Measurements from ENCODE around the gene FGF12. TPM values are rescaled to one million over a fixed set of nuclear protein-coding genes. Genes with fewer than 3 reads are reported as not detected.

Gene FGF12
- total RNA-seq, 4 donors from 2014 or later: 0.42 to 1.5 (median 0.62) TPM

DNA sequence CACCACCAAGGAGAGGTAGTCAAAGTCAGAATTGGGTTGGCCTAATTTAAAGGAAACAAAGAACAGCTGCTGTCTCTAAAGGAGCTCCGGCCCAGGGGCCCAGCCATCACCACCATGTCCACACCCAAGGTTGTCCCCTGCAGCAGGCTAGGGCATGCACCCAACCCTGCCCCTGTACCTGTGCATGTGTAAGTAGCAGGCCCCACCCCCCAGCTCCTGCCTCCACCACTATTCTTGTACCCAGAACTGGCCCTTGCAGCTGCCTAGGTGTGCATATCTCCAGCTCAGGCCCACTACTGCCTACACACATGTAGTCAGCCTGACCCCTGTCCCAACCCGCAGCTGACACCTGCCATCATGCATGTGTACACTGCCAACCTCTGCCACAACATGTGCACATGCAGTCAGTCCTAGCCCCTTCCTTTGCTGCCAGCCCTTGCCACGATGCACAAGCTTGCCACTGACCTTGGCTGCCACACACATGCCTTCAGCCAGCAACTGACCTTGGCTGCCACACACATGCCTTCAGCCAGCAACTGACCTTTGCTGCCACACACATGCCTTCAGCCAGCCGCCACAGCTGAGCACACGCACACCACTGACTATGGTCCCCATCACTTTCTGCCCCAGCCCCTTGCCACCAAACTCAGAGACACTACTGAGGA, 39.7 kb downstream of the FGF12 start:
- H3K4me3 ChIP-seq: no peak overlapping the region
- H3K9me3 ChIP-seq: peaks cover 0 to 7% (median 1%) of the 10 kb centered on the region in 4 donors
- TF ChIP-seq EP300 (IDR thresholded peaks at IDR 0.05) (no peak), POLR2A (IDR thresholded peaks at IDR 0.05) (no peak)
- TF ChIP-seq, protein P1, sequence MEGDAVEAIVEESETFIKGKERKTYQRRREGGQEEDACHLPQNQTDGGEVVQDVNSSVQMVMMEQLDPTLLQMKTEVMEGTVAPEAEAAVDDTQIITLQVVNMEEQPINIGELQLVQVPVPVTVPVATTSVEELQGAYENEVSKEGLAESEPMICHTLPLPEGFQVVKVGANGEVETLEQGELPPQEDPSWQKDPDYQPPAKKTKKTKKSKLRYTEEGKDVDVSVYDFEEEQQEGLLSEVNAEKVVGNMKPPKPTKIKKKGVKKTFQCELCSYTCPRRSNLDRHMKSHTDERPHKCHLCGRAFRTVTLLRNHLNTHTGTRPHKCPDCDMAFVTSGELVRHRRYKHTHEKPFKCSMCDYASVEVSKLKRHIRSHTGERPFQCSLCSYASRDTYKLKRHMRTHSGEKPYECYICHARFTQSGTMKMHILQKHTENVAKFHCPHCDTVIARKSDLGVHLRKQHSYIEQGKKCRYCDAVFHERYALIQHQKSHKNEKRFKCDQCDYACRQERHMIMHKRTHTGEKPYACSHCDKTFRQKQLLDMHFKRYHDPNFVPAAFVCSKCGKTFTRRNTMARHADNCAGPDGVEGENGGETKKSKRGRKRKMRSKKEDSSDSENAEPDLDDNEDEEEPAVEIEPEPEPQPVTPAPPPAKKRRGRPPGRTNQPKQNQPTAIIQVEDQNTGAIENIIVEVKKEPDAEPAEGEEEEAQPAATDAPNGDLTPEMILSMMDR (IDR thresholded peaks at IDR 0.05): no peak
- no peak for DNase-seq (ENCODE audit: low spot score in 2 of 2)
- H3K27me3 ChIP-seq: no peaks in the 10 kb centered on the region
- no peaks in the 10 kb centered on the region for H3K4me1 ChIP-seq
- H3K27ac ChIP-seq: no peak overlapping the region
- no peaks in the 10 kb centered on the region for H3K36me3 ChIP-seq
- WGBS, 2 donors: 66 to 79% methylated on average over 5 of the region's 5 CpGs

DNA sequence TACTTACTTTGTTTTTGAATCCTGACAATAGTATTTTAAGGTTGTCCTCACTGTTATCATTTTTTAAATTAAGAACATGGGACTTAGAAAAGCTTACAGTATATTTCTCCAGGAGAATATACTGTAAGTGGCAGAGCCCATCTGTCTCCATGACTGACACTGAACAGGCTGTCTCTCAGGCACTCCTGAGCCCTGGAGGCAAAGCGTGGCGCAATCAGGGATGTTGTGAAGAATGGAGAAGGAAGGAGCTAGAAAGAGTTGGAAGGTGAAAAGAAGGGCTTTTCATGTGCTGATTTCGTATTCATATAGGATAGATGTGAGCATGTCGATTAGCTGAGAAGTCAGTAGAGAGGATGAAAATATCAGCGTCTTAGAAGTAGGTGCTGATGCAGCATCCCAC, 41.5 kb downstream of the FGF12 start:
- no peak for DNase-seq (ENCODE audit: low spot score in 2 of 2)
- Histone ChIP-seq H3K4me1 (no peaks in the 10 kb centered on the region), H3K36me3 (no peaks in the 10 kb centered on the region), H3K9me3 (peaks cover 0 to 7% (median 1%) of the 10 kb centered on the region in 4 donors), H3K4me3 (no peak overlapping the region), H3K27me3 (no peaks in the 10 kb centered on the region), H3K27ac (no peak overlapping the region)
- no peak for TF ChIP-seq POLR2A (IDR thresholded peaks at IDR 0.05)
- TF ChIP-seq, protein P1 (IDR thresholded peaks at IDR 0.05): no peak
- no peak for TF ChIP-seq EP300 (IDR thresholded peaks at IDR 0.05)
- 92 to 95% methylated on average over 5 of the region's 5 CpGs for WGBS, 2 donors

DNA sequence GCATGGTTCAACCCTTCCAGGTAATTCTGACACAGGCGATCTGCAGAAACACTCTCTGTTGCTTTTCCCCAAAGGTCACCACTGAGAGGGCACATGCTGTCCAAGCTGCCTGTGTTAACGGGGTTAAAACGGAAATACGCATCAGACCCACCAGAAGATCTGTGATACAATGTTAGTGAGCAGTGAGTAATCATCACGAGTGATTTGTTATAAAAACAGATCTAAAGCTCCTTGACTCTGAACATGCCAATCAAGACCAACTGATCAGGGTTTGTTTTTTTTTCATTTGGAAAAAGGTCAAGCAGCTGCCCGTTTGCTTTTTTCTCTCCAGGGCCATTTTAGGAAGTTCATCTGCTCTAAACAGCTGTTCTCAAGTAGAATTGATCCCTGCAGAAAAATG, 43.2 kb downstream of the FGF12 start:
- H3K27me3 ChIP-seq: no peaks in the 10 kb centered on the region
- 62 to 70% methylated on average over 6 of the region's 6 CpGs for WGBS, 2 donors
- H3K4me3 ChIP-seq: no peak overlapping the region
- H3K27ac ChIP-seq: no peak overlapping the region
- DNase-seq (ENCODE audit: low spot score in 2 of 2): no peak
- H3K4me1 ChIP-seq: no peaks in the 10 kb centered on the region
- H3K9me3 ChIP-seq: no peaks in the 10 kb centered on the region
- no peaks in the 10 kb centered on the region for H3K36me3 ChIP-seq
- TF ChIP-seq EP300 (IDR thresholded peaks at IDR 0.05) (no peak), POLR2A (IDR thresholded peaks at IDR 0.05) (no peak)
- TF ChIP-seq, protein P1 (IDR thresholded peaks at IDR 0.05): no peak

DNA sequence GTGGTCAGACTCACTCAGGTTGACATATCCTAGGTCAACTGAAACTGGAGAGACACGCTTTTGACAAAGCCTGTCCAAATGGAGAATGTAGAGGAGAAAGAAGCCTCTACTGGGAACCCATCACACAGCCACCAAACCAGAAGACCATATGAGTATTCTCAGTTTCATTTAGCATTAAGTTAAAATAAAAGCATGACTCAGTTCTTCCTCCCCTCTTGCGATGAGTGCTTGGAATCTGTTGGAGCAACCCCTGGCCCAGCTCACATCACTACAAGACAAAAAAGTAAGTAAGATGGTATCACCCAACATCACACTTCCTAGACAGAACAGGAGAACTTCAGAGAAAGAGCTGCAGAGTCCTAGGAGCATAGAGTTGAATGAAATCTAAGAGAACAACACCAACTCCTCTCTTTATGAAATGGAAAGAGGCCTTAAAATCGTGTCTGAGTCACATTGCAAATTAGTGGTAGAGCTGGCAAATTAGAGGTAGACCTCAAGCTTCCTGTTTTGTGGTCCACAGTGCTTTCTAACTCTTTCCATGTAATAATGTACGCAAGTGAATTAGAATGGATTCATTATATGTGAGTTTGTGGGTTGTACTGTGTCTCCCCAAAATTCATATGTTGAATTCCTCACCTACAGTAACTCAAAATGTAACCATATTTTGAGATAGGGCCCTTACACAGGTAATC, 51.2 kb downstream of the FGF12 start:
- WGBS, 2 donors: 81 to 87% methylated on average over 4 of the region's 4 CpGs
- Histone ChIP-seq H3K27me3 (no peaks in the 10 kb centered on the region), H3K4me3 (no peak overlapping the region), H3K4me1 (no peaks in the 10 kb centered on the region), H3K27ac (no peak overlapping the region), H3K9me3 (no peaks in the 10 kb centered on the region), H3K36me3 (no peaks in the 10 kb centered on the region)
- TF ChIP-seq, protein P1 (IDR thresholded peaks at IDR 0.05): no peak
- TF ChIP-seq EP300 (IDR thresholded peaks at IDR 0.05) (no peak), POLR2A (IDR thresholded peaks at IDR 0.05) (no peak)
- no peak for DNase-seq (ENCODE audit: low spot score in 2 of 2)

GRCh38 chr3:192655628-192656027, 71.7 kb downstream of the FGF12 start:
- TF ChIP-seq EP300 (IDR thresholded peaks at IDR 0.05): no peak
- TF ChIP-seq POLR2A (IDR thresholded peaks at IDR 0.05): no peak
- TF ChIP-seq, protein P1 (IDR thresholded peaks at IDR 0.05): no peak
- H3K36me3 ChIP-seq: no peaks in the 10 kb centered on the region
- no peak for DNase-seq (ENCODE audit: low spot score in 2 of 2)
- H3K27ac ChIP-seq: no peak overlapping the region
- WGBS, 2 donors: 78 to 82% methylated on average over 6 of the region's 6 CpGs
- no peaks in the 10 kb centered on the region for H3K27me3 ChIP-seq
- no peak overlapping the region for H3K4me3 ChIP-seq
- no peaks in the 10 kb centered on the region for H3K9me3 ChIP-seq
- H3K4me1 ChIP-seq: no peaks in the 10 kb centered on the region

Measured in tibial nerve (tissue), 4 donors.